Skeletal muscle satellite cell (primary cell): Measurements from ENCODE around the gene BTG3. TPM values are rescaled to one million over a fixed set of nuclear protein-coding genes. Genes with fewer than 3 reads are reported as not detected.
A peak's percentile ranks its signal among the peaks of the same experiment; 100 is the strongest.

Source experiments
- H3K27me3 ChIP-seq: 2 replicates; pipeline ENCODE4 v1.7.0; 2013; ENCODE audit warnings: low read length; ENCODE audit not compliant: control insufficient read depth, insufficient read depth
- H3K36me3 ChIP-seq: 2 replicates; pipeline ENCODE4 v1.7.0; 2013; ENCODE audit warnings: mild to moderate bottlenecking, control low read depth, low read length; ENCODE audit not compliant: insufficient read depth
- H3K4me1 ChIP-seq: 2 replicates; pipeline ENCODE4 v1.7.0; 2013; ENCODE audit warnings: low read length; ENCODE audit not compliant: control insufficient read depth, insufficient read depth
- H3K4me2 ChIP-seq: 2 replicates; pipeline ENCODE4 v1.7.0; 2013; ENCODE audit warnings: mild to moderate bottlenecking, low read length
- H3K4me3 ChIP-seq: 2 replicates; pipeline ENCODE4 v1.7.0; 2013; ENCODE audit warnings: low read length
- H3K9ac ChIP-seq: 2 replicates; pipeline ENCODE4 v1.7.0; 2013; ENCODE audit warnings: mild to moderate bottlenecking, low read depth, low read length, moderate library complexity
- H3K9me3 ChIP-seq: replicated peaks from 2 replicates; pipeline ENCODE4 v1.7.0; 2013; ENCODE audit warnings: mild to moderate bottlenecking, control low read depth, low read length
- total RNA-seq: library from RNA; depleted of rRNA; stranded (reverse); fragments of >200 nt; gene quantifications from 2 replicates; pipeline ENCODE4 v1.2.3, GENCODE V29; 2012; rRNA removed

BTG3 gene
- 29.1 and 31.7 TPM in 2 replicates for total RNA-seq

- H3K36me3 ChIP-seq, result peaks cover 5% of the 10 kb centered on the region
- H3K9ac ChIP-seq, result peak within 1 kb of the TSS; percentile 93
- H3K4me3 ChIP-seq, result peak within 1 kb of the TSS; percentile 73
- no peaks in the 10 kb centered on the region for H3K27me3 ChIP-seq
- H3K4me2 ChIP-seq, result peak within 1 kb of the TSS; percentile 90
- no peaks in the 10 kb centered on the region for H3K9me3 ChIP-seq
- peaks cover 7% of the 10 kb centered on the region for H3K4me1 ChIP-seq
Observed at GRCh38 chr21:17612565-17613241, at the start of gene BTG3. TSS of gene BTG3 (minus strand) at chr21:17612901. CDS start at chr21:17609144, 3,757 bp downstream.

- no peak overlapping the region for H3K4me2 ChIP-seq
- H3K36me3 ChIP-seq, result no peaks in the 10 kb centered on the region
- no peaks in the 10 kb centered on the region for H3K9me3 ChIP-seq
- no peaks in the 10 kb centered on the region for H3K27me3 ChIP-seq
- no peak overlapping the region for H3K4me3 ChIP-seq
- H3K4me1 ChIP-seq, result no peaks in the 10 kb centered on the region
- no peak overlapping the region for H3K9ac ChIP-seq
Observed at GRCh38 chr21:17660862-17661261, 48.2 kb upstream of the BTG3 start.

- Histone ChIP-seq H3K36me3 (no peaks in the 10 kb centered on the region), H3K4me3 (no peak overlapping the region), H3K27me3 (no peaks in the 10 kb centered on the region), H3K4me1 (no peaks in the 10 kb centered on the region), H3K9me3 (no peaks in the 10 kb centered on the region), H3K4me2 (no peak overlapping the region), H3K9ac (no peak overlapping the region)
Observed at GRCh38 chr21:17660452-17660851, 47.8 kb upstream of the BTG3 start.

- no peaks in the 10 kb centered on the region for H3K36me3 ChIP-seq
- no peak overlapping the region for H3K4me3 ChIP-seq
- no peak overlapping the region for H3K9ac ChIP-seq
- no peaks in the 10 kb centered on the region for H3K9me3 ChIP-seq
- no peaks in the 10 kb centered on the region for H3K27me3 ChIP-seq
- no peak overlapping the region for H3K4me2 ChIP-seq
- no peaks in the 10 kb centered on the region for H3K4me1 ChIP-seq
Observed at GRCh38 chr21:17658931-17659330, 46.2 kb upstream of the BTG3 start.

- Histone ChIP-seq H3K4me2 (no peak overlapping the region), H3K4me1 (no peaks in the 10 kb centered on the region), H3K9me3 (no peaks in the 10 kb centered on the region), H3K9ac (no peak overlapping the region), H3K27me3 (no peaks in the 10 kb centered on the region), H3K36me3 (no peaks in the 10 kb centered on the region), H3K4me3 (no peak overlapping the region)
Observed at GRCh38 chr21:17651526-17651925, 38.8 kb upstream of the BTG3 start.

GRCh38 chr21:17650292-17650691 is 37.6 kb upstream of the BTG3 start:
- Histone ChIP-seq H3K4me2 (no peak overlapping the region), H3K9me3 (no peaks in the 10 kb centered on the region), H3K27me3 (no peaks in the 10 kb centered on the region), H3K4me1 (no peaks in the 10 kb centered on the region), H3K36me3 (no peaks in the 10 kb centered on the region), H3K4me3 (no peak overlapping the region), H3K9ac (no peak overlapping the region)

GRCh38 chr21:17646790-17647189 is 34.1 kb upstream of the BTG3 start:
- no peaks in the 10 kb centered on the region for H3K9me3 ChIP-seq
- H3K9ac ChIP-seq, result no peak overlapping the region
- H3K27me3 ChIP-seq, result no peaks in the 10 kb centered on the region
- no peak overlapping the region for H3K4me2 ChIP-seq
- H3K36me3 ChIP-seq, result no peaks in the 10 kb centered on the region
- H3K4me3 ChIP-seq, result no peak overlapping the region
- no peaks in the 10 kb centered on the region for H3K4me1 ChIP-seq

GRCh38 chr21:17644186-17644585 is 31.5 kb upstream of the BTG3 start:
- Histone ChIP-seq H3K9me3 (no peaks in the 10 kb centered on the region), H3K36me3 (no peaks in the 10 kb centered on the region), H3K4me1 (no peaks in the 10 kb centered on the region), H3K4me3 (no peak overlapping the region), H3K9ac (no peak overlapping the region), H3K4me2 (no peak overlapping the region), H3K27me3 (no peaks in the 10 kb centered on the region)

GRCh38 chr21:17640821-17641220 is 28.1 kb upstream of the BTG3 start:
- Histone ChIP-seq H3K9me3 (no peaks in the 10 kb centered on the region), H3K4me2 (no peak overlapping the region), H3K27me3 (no peaks in the 10 kb centered on the region), H3K9ac (no peak overlapping the region), H3K4me1 (no peaks in the 10 kb centered on the region), H3K4me3 (no peak overlapping the region), H3K36me3 (no peaks in the 10 kb centered on the region)

GRCh38 chr21:17636711-17637110 is 24.0 kb upstream of the BTG3 start:
- Histone ChIP-seq H3K36me3 (no peaks in the 10 kb centered on the region), H3K27me3 (no peaks in the 10 kb centered on the region), H3K9ac (no peak overlapping the region), H3K4me2 (no peak overlapping the region), H3K4me3 (no peak overlapping the region), H3K9me3 (no peaks in the 10 kb centered on the region), H3K4me1 (no peaks in the 10 kb centered on the region)

- no peaks in the 10 kb centered on the region for H3K36me3 ChIP-seq
- no peaks in the 10 kb centered on the region for H3K9me3 ChIP-seq
- no peak overlapping the region for H3K9ac ChIP-seq
- no peaks in the 10 kb centered on the region for H3K4me1 ChIP-seq
- peaks cover 3% of the 10 kb centered on the region for H3K27me3 ChIP-seq
- H3K4me3 ChIP-seq, result no peak overlapping the region
- H3K4me2 ChIP-seq, result no peak overlapping the region
Observed at GRCh38 chr21:17631195-17631594, 18.5 kb upstream of the BTG3 start.

GRCh38 chr21:17622018-17622417 is 9.3 kb upstream of the BTG3 start:
- no peak overlapping the region for H3K4me3 ChIP-seq
- H3K4me1 ChIP-seq, result no peaks in the 10 kb centered on the region
- no peaks in the 10 kb centered on the region for H3K36me3 ChIP-seq
- no peak overlapping the region for H3K4me2 ChIP-seq
- no peak overlapping the region for H3K9ac ChIP-seq
- H3K9me3 ChIP-seq, result no peaks in the 10 kb centered on the region
- peaks cover 16% of the 10 kb centered on the region for H3K27me3 ChIP-seq
